Measurements from ENCODE around the gene CIDEB.
A peak's percentile ranks its signal among the peaks of the same experiment; 100 is the strongest.
"Not testable (repeated sequence)": the region's sequence is repeated elsewhere in the genome, so short reads cannot be mapped to it uniquely, and the experiment has no call there.

The CIDEB gene, protein sequence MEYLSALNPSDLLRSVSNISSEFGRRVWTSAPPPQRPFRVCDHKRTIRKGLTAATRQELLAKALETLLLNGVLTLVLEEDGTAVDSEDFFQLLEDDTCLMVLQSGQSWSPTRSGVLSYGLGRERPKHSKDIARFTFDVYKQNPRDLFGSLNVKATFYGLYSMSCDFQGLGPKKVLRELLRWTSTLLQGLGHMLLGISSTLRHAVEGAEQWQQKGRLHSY

DNA sequence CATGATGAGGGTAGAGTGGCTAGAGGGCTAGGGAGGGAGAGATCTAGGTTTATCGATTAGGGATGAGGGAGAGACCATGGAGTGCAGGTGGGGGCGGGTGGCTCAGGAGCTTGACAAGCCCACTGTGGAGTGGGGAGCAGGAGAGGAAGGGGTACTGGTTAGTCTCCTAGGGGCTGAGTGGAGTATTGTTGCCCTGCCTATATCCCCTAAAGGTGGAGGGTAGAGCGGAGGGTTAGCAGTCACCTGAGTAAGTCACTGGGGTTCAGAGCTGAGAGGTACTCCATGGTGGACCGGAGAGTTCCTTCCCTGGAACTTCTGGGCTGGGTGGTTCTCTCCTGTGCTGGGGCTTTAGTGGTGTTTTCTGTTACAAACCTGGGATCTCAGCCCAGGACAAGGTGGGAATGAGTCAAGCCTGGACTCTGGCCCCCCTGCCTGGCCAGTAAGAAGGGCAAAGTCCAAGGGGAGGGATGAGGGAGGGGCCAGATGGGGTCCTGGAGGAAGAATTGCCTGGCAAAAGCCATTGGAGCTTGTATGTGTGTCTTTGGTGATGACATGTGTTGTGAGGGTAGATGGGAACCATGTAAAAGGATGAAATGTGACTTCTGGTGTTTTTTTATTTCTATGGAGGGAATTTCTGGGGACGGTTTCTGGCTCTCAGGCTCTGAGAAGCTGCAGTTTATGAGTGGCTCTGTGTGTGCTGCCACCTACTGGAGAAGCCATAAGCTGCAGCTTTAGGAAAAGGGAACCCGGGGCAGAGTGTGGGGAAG is at the start of gene CIDEB:
Gene CIDEB, minus strand, starts transcription at position 403 of the 767 bp plus-strand sequence. Its CDS starts 119 bp downstream, at position 284.
- DNase-seq, result peak; percentile 53

DNA sequence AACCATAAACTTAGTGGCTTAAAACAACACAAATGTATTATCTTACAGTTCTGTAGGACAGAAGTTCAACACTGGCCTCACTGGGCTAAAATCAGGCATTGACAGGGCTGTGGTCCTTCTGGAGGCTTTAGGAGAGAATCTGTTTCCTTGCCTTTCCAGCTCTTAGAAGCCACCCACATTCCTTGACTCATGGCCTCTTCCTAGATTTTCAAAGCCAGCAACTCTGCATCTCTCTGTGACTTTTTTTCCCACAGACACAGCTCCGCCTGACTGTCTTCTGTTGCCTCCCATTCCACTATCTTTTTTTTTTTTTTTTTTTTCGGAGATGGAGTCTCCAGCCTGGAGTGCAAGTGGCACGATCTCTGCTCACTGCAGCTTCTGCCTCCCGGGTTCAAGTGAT is 48.4 kb upstream of the CIDEB start:
- no peak for DNase-seq

DNA sequence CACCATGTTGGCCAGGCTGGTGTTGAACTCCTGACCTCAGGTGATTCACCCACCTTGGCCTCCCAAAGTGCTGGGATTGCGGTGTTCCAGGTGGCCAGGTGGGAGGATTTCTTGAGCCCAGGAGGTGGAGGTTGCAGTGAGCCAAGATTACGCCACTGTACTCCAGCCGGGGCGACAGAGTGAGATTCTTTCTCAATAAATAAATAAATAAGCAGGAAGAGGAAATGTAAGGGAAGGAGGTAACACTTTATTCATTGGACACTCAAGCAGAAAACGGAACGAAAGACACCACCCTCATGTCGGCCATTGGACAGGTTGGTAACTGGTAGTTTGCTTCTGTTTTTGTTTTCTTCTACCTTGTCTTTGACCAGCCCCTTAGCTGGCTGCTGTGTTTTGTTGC is 47.2 kb upstream of the CIDEB start:
- no peak for DNase-seq

DNA sequence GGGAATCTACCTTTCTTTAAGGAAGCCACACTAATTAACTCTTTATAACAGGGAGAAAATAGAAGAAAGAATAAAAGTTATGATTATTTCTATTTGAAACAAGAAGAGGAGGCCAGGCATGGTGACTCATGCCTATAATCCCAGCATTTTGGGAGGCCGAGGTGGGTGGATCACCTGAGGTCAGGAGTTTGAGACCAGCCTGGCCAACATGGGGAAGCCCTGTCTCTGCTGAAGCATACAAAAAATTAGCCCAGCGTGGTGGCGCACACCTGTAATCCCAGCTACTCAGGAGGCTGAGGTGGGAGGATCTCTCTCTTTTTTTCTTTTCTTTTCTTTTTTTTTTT is 46.7 kb upstream of the CIDEB start:
- DNase-seq, result not testable (repeated sequence)

DNA sequence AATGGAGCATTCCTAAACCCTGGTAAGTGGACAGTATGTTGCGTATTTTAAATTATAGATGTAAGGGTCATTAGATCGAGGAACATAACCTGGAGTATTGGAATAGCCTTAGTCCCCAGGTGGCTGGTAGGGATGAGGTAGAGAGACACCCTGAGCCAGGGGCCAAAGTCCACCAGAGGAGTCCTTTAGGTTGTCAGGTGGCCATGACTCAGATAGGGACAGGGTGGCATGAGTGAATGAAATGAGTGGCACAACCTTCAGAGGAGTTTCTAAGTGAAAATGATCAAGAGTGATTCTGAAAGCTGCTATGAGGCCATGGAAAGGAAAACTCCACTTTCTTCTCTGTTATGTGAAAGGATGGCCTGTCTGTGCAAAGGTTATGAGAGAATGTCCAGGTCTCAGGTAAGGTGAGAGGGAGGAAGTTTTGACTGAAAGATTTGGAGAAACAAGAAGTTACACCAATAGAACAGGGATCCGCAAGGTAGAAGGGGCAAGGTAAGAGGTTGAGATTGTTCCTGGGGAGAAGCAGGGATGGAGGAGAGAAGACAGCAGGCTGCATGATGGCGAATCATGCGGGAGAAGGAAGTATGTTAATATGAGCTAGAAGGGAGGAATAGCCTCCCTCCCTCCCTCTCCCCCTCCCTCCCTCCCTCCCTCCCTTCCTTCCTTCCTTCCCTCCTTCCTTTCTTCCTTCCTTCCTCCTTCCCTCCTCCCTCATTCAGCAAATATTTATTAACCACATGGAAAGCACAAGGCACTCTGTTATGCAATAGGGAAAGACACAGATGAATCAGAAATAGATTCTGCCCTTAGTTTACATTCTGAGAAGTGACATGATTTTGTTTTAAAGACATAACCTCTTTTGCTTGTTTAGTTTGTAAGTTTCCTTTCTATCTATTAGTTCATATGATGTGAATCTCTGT is 46.0 kb upstream of the CIDEB start:
- peak; percentile 57 for DNase-seq

DNA sequence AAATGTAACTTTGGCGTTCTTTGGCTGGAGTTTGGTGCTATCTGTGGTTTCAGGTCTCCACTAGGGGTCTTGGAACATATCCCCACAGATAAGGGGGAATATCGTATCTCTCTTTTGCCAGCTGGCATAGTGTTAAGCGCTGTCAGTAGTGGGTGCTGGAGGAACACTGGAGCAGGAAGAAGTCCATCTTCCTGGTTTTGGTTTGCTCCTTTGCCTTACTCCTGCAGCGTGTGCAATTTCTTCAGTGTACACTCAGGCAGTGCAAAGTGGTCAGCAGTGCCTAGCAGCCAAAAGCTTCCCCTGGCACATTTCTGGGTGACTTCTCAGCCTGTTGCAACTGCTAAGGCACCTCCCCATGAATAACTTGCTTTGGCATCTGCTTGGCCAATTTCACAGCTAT is 43.7 kb upstream of the CIDEB start:
- peak; percentile 28 for DNase-seq

DNA sequence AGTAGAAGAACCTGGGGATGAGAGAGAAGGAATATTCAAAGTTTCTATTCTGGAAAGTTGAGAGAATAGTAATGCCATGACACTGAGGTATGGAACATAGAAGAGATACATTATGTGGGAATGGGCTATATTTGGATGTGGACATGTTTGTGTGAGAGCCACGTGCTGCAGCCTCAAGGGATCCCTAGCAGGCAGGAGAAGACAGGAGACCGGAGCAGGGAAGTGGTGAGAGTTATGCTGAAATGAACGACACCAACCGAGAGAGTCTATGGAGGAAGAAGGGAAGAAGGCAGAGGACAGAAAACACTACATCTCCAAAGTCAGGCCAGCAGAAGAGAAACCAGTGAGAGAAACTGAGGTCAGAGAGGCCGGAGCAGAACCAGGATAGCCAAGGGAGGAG is 42.0 kb upstream of the CIDEB start:
- DNase-seq, result no peak

DNA sequence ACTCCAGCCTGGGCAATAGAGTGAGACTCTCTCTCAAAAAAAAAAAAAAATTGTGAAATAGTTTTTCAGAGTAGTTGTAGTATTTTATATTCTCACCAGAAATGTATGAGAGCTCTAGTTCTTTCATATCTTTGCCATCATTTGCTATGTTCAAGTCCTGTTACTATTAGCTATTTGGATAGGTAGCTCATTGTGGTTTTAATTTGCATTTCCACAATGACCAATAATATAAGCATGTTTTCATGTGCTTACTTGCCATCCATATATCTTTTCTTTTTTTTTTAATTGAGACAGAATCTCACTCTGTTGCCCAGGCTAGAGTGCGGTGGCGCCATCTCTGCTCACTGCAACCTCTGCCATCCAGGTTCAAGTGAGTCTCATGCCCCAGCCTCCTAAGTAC is 40.4 kb upstream of the CIDEB start:
- DNase-seq, result no peak

DNA sequence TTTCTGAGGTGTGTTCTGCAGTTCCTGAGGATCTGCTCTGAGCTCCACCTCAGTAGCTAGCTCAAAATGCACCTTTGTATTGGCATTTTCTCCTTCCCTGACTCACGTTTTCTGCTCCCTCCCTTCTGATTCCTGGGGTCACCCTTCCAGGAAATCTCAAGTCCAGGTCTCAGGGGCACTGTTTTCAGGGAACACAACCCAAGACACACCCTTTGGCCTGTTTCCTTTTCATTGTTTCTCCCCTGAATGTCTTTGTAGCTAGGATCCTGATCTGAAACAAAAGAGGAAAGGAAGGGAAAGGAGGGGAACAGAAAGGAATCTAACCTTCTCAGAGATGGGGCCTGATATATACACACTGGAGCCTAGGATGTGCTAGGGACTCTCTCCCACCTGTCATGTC is 39.4 kb upstream of the CIDEB start:
- DNase-seq, result no peak

DNA sequence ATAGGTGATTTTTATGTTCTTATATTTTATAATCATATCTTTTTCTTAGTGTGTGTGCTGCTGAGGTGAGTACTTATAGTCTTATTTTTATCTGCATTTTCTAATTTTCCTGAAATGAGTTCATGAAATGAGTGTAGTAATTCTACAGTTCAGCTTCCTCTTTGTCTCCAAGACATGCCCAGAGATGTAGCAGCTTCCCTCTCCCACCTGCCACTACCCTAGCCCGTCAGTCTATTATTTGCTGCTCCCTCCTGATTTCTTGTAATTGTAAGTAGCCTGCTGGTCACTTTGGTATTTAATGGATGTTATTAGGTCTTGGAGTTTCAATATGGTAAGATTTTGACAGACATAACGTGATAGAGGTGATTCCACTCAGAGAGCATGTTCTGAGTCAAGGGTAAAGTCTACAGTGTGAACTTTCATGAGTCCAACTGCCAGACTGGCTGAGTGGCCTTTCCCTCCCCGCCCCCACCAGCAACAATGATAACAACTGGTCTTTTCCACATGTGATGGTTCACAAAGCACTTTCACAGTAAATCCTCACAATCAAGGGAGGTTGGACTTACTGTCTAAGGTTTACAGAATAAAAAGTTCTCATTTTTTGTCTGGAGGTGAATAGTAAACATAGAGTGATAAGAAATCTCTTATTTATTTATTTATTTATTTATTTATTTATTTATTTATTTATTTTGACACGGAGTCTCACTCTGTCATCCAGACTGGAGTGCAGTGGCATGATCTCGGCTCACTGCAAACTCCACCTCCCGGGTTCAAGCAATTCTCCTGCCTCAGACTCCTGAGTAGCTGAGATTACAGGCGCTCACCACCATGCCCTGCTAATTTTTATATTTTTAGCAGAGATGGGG is 36.3 kb upstream of the CIDEB start:
- no peak for DNase-seq

DNA sequence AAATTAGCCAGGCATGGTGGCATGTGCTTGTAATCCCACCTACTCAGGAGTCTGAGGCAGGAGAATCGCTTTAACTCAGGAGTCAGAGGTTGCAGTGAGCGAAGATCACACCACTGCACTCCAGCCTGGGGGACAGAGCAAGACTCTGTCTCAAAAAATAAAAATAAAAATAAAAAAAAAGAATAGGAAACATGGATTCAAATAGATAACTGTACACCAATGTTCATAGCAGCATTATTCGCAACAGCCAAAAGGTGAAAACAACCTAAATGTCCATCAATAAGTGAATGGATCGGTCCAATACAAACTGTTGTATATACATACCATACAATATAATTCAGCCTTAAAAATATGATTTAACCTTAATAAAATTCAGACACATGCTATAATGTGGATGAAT is 35.1 kb upstream of the CIDEB start:
- DNase-seq, result no peak

DNA sequence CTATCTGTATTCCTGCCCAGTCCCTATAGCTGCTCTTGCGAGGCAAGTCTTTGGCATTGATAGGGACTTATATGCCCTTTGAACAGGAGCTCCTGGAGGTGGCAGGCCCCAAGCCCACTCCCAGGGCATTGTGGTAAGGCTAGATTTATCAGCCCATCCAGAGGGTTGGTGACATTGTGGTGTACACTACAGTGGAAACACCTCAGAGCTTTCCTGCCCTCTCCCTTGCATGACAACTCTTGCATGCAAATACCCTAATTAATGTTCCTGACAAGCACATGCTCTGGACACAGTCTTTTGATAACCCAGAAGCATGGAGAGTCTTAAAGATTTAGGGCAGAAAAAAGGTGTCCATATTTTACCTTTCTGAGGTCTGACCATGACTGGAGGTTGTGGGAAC is 32.8 kb upstream of the CIDEB start:
- no peak for DNase-seq

DNA sequence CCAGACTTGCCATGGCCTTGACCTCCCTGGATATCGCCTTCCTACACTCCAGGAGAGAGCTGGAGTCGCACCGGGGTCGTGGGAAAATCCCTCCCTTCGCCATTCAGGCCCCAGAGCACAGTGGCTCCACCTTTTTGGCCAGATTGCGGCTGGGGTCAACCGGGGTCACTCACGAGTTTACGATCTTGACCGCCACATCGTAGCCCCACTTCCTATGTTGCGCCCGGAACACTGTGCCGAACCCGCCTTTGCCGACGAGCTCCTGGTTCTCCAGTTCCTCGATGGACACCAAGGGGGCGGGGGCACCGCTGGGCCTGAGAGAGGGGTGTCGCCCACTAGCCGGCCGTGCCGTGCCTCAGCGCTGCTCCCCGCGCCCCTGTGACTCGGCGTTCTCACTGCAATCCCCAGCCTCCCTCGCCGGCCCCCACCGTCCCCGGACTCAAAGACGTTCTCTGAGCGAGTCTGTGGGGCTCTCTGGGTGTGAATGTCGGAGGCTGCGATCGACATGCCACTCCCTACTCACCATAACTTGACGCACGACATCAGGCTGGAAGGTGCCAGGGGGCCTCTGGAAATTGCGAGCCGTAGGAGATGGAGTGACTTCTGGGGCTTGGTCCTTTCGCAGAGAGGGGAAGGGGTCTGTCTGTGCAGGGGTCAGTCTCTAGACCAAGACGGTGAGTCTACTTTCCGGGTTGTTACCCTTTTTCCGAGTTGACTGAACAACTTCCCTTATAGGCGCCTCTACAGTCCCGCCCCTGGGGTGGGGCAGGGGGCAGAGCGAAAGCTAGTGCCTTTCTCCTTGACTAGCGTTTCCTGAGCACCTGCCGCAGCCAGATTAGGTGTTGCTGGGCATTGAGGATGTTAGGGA is 31.7 kb upstream of the CIDEB start, which contains the start of gene RIPK3:
Gene RIPK3, minus strand, starts transcription at position 708 of the 868 bp plus-strand sequence. Its CDS starts 165 bp downstream, at position 543.
- DNase-seq, result no peak

DNA sequence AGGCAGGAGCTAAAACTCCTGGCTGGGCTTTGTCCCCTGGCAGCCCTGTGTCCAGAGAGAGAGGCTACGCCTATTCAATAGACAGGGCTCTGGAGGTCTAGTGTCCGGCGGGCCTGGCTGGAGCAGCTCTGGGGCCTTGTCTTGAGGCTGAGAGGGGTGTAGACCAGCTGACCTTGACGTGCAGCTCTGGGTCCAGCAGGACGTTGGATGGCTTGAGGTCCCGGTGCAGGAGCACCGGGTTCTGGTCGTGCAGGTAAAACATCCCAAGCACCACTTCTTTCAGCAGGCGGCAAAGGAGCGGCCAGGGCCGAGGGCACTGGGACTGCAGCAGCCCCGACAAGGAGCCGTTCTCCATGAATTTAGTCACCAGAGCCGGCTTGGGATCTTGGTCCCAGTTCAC is 31.1 kb upstream of the CIDEB start:
- no peak for DNase-seq

DNA sequence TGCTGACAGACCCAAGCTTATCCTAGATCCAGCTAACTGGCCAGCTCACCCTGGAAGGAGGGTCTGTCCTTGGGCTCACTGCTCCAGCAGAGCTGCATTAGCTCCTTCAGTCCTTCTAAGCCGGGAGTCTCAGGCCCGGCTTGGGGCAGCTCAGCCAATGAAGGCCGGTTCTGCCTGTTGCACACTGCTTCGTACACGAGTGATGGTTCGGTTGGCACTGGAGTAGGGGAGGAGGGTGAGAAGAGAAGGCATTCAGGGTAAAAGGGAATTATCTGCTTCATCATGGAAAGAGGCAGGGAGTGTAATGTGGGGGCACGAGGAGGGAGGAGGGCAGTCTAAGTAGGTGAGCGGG is 30.0 kb upstream of the CIDEB start:
- no peak for DNase-seq

DNA sequence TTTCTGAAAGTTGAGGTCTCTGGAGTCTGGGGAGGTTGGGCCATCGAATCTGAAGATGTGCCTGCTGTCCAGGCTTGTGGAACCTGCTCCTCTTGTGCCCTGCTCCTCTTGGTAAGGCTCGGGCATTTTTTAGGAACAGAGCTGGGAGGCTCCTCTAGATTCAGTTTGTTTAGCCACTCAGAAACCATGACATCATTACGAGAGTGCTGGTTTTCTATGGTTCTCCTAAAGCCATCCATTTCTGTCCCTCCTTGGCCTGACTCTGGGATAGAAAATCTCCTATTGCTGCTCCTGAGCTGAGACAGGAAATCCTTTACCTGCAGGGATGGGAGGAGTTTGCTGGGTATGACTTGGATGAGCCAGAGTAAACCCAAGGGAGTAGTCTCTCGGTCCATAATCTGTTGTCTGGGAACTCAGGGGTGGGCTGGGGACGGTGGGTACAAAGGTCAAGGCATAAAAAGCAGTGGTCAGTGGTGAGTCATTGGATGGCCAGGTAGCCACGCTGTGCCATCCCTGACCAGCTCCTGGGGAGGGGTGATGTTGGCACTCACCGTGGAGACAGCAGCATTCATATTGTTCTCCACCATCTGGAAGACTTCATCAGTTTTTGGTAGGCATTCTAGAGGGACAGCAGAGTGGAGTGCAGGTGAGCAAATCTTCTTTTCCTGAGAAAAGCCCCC is 29.5 kb upstream of the CIDEB start:
- no peak for DNase-seq

DNA sequence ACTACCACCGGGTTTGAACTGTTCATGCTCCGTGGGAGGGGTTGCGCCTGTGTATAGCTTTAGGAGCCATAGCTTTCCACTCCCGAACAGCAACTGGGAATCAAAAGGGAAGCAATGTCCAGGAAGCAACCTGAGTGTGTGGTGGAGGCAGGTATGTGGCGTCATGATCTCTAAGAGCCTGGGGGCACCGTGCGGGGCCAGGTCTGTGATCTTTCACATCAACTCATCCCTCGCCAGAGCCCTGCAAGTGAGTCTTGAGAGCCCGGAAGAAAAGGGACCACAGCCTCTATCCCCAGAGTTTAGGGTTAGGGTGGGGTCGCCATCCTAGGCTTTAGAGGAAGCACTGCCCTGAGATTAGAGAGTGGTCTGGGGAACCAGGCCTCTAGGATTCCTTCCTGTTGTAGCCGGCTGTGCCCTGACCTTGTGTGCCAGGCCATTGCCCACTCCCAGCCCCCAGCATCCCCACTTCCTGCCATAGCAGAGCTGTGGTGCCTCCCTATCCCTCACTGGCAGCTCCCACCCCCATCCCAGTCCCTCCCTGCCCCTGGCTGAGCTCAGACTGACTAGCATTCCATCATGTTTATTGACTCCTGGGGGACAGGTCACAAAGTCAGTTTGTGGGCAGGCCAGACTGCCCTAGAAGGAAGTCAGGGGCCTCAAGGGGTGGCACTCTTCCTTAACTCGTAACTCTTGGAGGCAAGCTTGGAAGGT is 27.8 kb upstream of the CIDEB start:
- DNase-seq, result no peak

DNA sequence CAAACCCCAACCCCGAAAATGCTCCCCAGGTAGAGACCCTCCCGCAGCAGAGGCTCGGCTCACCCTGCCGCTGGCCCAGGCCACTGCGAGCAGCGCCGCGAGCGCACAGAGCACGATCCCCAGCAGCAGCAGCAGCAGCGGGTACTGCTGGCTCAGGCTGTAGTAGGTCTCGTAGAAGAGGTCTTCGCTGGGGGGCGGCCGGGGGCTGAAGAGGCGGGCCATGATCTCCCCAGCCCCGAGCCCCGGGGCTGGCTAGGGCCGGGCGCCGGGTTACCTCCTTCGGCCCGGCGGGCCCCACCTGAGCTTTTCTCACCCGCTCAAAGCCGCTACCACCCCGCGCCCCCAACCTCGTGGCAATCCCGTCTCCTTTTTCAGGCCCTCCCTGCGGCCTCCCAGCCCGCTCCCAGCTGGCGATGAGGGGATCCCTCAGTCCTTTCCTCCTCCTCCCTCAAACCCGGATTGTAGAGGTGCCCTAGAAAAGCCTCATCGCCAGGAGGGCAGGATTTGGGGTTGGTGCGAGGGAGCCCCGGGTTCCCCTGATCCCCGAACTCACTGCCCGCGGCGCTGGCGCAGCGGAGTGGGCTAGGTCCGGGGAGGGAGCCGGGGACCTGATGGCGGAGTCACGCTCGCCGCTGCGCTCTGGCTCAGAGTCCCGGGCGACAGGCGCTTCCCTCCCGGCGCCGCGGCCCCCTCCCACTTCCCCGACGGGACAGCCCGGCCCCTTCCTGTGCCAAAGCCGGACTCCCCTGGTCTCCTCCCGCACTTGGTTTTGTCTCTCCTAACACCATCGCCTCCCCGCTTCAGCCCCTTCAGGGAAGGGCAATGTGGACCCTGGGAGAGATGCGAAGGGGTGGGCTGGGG is 26.9 kb upstream of the CIDEB start, which contains the start of gene ADCY4:
Gene ADCY4, minus strand, starts transcription at position 641 of the 861 bp plus-strand sequence. Its CDS starts 419 bp downstream, at position 222.
- no peak for DNase-seq
